ENCODE results near the gene ANLN.

DNA sequence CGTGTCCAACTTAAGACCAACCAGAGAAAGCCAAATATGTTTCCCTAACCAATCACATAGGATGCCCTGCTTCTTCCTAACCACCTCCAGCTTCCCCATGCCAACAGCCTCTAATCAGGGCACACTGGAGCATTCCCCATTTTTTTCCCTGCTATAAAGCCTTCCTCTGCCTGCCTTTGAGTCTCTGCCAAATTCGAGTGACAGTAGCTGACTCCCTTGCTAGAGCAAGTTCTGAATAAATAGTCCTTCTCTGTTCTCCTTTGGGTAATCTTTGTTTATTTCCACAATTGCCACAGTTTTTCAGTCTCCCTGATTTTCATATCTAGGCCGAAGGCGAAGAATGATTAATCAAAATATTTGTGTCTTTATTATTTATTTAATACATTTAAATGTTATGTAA lies 96.7 kb downstream of the ANLN start:
- TF ChIP-seq TAF1 (IDR thresholded peaks at IDR 0.05; ENCODE audit: borderline replicate concordance, insufficient read depth, low read length): no peak
- no peak for TF ChIP-seq POLR2AphosphoS5 (IDR thresholded peaks at IDR 0.05; ENCODE audit: low read depth, low read length)
- no peak for TF ChIP-seq SIN3A (IDR thresholded peaks at IDR 0.05; ENCODE audit: borderline replicate concordance, insufficient read depth, low read length)
- TF ChIP-seq, protein P1, sequence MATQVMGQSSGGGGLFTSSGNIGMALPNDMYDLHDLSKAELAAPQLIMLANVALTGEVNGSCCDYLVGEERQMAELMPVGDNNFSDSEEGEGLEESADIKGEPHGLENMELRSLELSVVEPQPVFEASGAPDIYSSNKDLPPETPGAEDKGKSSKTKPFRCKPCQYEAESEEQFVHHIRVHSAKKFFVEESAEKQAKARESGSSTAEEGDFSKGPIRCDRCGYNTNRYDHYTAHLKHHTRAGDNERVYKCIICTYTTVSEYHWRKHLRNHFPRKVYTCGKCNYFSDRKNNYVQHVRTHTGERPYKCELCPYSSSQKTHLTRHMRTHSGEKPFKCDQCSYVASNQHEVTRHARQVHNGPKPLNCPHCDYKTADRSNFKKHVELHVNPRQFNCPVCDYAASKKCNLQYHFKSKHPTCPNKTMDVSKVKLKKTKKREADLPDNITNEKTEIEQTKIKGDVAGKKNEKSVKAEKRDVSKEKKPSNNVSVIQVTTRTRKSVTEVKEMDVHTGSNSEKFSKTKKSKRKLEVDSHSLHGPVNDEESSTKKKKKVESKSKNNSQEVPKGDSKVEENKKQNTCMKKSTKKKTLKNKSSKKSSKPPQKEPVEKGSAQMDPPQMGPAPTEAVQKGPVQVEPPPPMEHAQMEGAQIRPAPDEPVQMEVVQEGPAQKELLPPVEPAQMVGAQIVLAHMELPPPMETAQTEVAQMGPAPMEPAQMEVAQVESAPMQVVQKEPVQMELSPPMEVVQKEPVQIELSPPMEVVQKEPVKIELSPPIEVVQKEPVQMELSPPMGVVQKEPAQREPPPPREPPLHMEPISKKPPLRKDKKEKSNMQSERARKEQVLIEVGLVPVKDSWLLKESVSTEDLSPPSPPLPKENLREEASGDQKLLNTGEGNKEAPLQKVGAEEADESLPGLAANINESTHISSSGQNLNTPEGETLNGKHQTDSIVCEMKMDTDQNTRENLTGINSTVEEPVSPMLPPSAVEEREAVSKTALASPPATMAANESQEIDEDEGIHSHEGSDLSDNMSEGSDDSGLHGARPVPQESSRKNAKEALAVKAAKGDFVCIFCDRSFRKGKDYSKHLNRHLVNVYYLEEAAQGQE (IDR thresholded peaks at IDR 0.05; ENCODE audit: insufficient read depth in 1 of 2, low read depth in 2 of 2, low read length in 2 of 2): no peak
